ENCODE results near the gene CWC25. TPM values are rescaled to one million over a fixed set of nuclear protein-coding genes. Genes with fewer than 3 reads are reported as not detected.

CWC25 gene
- 9.2 and 9.9 TPM in 2 replicates for total RNA-seq

DNA sequence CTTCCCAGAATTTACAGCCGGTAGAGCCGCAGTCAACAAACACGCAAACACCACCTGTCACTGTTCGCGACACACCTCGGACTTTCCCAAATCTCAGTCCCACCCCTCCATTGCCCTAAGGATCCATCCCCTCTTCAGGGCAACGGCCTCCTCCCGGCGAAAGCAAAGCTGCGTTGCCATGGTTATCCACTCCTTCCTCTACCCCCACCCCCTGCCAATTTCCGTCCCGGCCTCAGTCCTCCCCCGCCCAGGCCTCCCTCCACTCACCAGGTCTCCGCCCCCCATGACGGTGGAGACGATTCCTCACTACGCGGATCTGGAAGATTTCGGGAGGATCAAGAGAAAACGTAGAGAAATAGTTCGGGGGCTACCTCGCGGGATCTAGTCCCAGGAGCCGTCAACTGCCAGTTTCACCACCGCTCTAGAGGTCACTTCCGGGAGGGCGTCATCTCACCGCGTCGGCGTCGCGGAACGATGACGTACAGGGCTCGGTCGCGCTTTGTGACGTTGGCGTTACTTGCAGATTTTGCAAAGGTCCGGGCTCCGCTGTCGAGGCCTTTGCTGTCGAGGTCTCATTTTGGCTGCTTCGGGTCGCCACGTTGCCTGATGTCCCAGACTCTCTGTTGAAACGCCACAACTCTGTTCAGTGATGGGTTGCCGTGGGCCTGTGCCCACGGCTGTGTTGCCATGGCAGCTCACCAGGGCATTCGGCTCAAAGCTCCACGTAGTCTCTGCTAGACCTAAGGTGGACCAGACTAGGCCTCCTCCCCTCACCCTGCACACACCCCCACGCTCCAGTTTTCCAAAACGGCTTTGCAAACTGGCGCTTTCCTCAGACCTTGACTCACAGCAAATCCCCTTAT, at the start of gene CWC25:
Gene CWC25, minus strand, starts transcription at position 423 of the 863 bp plus-strand sequence. Its CDS starts 138 bp downstream, at position 285.

GRCh38 chr17:38869526-38870258, 44.6 kb upstream of the CWC25 start, which contains the start of gene LASP1:
Gene LASP1 (plus strand): TSS chr17:38870058. CDS start chr17:38870190, 132 bp downstream.

DNA sequence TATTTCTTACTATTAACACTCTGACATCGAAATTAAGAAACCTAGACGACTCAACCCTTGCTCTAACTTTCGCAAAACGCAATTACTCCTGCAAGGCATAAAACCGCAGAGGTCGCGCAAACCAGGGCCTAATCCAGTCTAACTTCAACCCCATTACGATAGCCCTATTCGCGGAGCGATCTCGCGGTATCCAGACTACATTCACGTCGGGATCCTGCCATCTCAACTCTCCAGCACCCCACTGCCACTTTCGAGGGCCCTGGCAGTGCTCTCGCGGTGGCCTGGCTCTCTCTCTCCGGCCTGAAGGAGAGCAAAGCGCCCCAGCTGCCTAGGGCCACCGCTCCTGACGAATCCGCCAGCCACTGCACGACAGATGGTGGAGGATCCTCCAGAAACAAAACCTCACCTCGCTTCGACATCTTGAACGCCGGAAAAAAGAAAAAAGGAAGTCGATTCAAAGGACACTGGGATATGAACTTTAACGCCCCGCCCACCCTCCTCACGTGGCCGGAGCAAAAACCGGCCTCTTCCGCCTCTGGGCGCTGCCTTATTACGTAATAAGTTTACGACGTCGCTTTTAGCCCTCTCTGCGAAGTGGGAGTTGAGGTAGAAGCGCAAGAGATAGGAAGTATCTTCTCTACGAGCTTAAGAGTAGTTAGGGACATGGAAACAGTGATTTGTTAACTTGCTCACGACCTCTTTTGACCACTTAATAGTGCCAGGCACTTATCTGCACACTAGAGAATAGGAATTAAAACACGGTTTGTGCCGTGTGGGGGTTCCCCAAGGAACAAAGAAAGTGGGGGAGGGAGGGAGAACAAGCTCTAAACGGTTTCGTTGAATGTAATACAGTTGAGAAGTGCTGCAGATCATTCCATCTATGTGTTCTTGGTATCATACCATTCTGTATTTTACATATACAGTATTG, 28.4 kb upstream of the CWC25 start, which contains the start of gene RPL23:
Gene RPL23, minus strand, starts transcription at position 430 of the 928 bp plus-strand sequence. Its CDS starts 11 bp downstream, at position 419.

GRCh38 chr17:38799501-38800236, 25.5 kb downstream of the CWC25 start, which contains the start of gene PIP4K2B:
Gene PIP4K2B (minus strand): TSS chr17:38799556. CDS start chr17:38799424, 132 bp downstream.

DNA sequence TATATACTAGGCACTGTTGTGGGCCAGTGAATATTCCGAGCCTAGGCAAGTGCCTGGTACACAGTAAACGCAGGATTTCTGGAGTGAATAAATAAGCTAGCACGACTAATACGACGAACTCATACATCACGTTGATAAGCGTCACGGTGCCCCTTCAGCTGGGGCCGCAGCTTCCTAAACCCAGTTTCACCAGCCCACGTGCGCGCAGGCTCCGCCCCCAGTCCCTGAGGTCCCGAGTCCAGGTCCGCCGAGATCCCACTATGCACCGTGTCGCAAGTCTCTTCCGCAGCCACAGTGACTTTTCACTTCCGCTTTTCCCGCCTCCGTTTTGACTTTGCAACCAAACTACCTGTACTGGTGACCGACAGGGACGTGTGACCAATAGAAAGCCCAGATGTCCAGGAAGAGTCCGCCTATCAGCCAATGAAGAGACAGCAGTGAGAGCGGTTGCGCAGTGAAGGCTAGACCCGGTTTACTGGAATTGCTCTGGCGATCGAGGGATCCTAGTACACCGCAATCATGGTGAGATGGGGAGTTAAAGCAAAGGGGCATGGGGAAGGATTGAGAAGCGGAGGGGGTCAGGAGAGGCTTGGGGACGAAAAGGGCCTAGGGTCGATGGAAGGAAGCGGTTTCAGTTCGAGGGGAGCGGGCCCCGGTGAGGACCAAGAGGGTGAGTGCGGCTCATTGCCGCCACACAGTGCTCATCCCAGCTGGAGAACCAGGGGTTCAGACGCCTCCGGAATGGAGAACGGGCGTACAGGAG, 72.6 kb downstream of the CWC25 start, which contains the start of gene PSMB3:
Gene PSMB3, plus strand, starts transcription at position 434 of the 763 bp plus-strand sequence. Its CDS starts 86 bp downstream, at position 520.

Small RNA genes within 50 kb of the gene (small RNA-seq; reads per million reads assigned to genes)
- gene MIR4727 (0.14 reads per million), gene RNU6-866P (not detected), gene SNORA21 (not detected), gene SNORA21B (not detected)

Other genes starting within 250 kb of the CWC25 start
- gene SRCIN1, start 219.4 kb downstream of the CWC25 start, total RNA-seq: under 0.01 TPM in 1 of 2 replicates, not detected in the other
- 2.6 and 3.9 TPM in 2 replicates for gene EPOP, start 150.4 kb downstream of the CWC25 start, total RNA-seq
- 28.3 and 42.2 TPM in 2 replicates for gene MLLT6, start 120.0 kb downstream of the CWC25 start, total RNA-seq
- gene CISD3, start 95.0 kb downstream of the CWC25 start, total RNA-seq: 4.4 and 5.5 TPM in 2 replicates
- 3.1 and 4.4 TPM in 2 replicates for gene PCGF2, start 77.0 kb downstream of the CWC25 start, total RNA-seq
- gene PSMB3, start 72.6 kb downstream of the CWC25 start, total RNA-seq: 303 and 422 TPM in 2 replicates
- gene PIP4K2B, start 25.8 kb downstream of the CWC25 start, total RNA-seq: 48.3 and 50.0 TPM in 2 replicates
- gene RPL23, start 28.4 kb upstream of the CWC25 start, total RNA-seq: 1,031 and 1,729 TPM in 2 replicates
- 158 and 173 TPM in 2 replicates for gene LASP1, start 44.7 kb upstream of the CWC25 start, total RNA-seq
- not detected in 2 replicates for gene FBXO47, start 142.1 kb upstream of the CWC25 start, total RNA-seq

Data from subcutaneous preadipocyte (primary cell).